SU-DHL-6 (cell line): Measurements from ENCODE around the gene HOXD12.

Experiments used
- CTCF ChIP-seq: fragments of 200-600 bp; sonication (generic); IDR thresholded peaks from one replicate; pipeline ENCODE4 v1.5.1; 2017; ENCODE audit warnings: antibody characterized with exemption, mild to moderate bottlenecking, low read length, moderate library complexity; ENCODE audit not compliant: insufficient read depth, poor library complexity, severe bottlenecking
- EZH2phosphoT487 ChIP-seq: fragments of 200-600 bp; sonication (generic), shearing (Covaris generic); conservative IDR thresholded peaks from 2 replicates; pipeline ENCODE4 v1.6.1; 2018; ENCODE audit warnings: mild to moderate bottlenecking, antibody characterized with exemption, low read length, moderate library complexity, mixed read lengths

GRCh38 chr2:176120364-176121189 lies 21.0 kb downstream of the HOXD12 start:
- TF ChIP-seq CTCF = no peak
- no peak for TF ChIP-seq EZH2phosphoT487
